CD4-positive, alpha-beta T cell treated with Interleukin-4 for 4 hours (primary cell): Measurements from ENCODE around the gene CMIP.

Experiments
- DNase-seq: peaks from one replicate; pipeline ENCODE4 v3.0.0-alpha.2; 2020

Gene CMIP

DNA sequence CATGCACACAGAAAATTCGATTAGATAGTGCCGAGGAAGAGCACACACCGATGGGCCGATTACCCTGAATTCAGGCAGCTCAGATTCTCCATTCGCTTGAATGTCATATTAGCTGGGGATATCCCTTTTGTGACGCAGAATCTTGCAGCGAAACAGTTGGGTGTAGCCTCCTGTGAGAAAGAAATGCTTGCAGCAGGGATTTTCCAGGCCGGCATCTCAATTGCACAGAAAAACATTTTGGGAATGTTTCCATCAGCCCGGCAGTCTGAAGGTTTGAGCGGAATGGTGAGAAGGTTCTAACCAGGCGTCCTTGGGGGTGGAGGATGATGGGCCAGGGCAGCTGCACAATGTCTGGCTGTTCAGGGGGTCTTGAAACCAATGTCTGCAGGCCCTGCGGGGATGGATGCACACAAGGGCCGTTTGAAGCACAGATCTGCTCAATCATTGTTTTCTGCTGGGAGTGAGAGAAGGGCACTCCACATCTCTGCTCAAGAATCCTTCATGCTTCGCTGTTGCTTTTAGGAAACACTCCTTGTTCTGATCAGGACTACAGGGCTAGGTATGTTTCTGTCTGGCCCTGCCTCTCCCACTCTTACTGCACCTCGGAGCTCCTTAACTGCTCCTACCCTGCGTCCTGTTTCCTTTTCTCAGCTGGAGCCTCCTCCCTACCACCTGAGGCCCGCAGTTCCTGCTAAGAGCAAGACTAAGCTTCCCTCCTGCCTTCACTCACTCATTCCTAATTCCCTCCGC, 94.6 kb downstream of the CMIP start:
- no peak for DNase-seq

DNA sequence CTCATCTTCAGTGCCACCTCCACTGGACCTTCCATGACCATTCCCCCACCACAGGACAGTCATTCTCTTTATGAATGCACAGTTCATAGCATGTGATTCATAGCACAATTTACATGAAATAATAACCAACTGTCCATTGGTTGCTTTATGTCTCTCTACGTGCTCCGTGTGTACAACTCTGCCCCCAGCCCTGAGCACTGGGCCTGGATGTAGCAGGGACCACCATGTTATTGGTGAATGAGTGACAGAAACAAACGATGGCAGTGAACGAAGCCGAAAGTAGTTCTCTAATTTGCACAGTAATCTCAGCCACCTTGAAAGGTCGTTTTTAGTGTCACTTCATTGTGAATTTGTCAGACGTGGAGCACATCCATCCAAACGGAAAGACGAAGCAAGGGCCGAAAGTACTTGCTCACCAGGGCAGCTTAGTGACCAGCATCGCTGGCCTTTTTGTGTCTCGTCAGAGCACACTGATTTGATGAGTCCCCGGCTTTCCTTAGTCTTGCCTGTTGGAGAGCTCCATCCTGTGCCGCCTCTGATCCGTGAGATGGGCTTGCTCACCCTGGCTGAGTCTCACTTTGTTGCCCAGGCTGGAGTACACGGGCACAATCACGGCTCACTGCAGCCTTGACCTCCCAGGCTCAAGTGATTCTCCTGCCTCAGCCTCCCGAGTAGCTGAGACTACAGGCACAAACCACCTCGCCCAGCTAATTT, 95.3 kb downstream of the CMIP start:
- no peak for DNase-seq

DNA sequence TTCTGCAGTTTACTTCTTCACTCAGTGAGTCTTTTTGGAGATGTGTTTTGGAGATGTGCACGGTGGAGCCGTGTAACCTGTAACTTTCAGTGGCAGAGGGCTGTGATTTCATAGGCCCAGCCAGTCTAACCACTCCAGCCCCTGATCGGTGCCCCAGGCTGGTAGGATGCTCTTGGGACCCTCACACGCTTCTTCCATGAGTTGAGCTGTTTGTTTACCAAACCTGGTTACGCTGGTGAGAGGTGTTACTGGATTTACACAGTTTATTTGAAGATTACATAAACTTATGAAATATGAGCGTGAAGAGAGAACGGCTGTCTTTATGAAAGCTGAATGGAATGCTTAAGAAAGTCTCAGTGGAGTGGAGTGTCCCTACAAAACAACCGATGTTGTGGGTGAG, 96.7 kb downstream of the CMIP start:
- no peak for DNase-seq

DNA sequence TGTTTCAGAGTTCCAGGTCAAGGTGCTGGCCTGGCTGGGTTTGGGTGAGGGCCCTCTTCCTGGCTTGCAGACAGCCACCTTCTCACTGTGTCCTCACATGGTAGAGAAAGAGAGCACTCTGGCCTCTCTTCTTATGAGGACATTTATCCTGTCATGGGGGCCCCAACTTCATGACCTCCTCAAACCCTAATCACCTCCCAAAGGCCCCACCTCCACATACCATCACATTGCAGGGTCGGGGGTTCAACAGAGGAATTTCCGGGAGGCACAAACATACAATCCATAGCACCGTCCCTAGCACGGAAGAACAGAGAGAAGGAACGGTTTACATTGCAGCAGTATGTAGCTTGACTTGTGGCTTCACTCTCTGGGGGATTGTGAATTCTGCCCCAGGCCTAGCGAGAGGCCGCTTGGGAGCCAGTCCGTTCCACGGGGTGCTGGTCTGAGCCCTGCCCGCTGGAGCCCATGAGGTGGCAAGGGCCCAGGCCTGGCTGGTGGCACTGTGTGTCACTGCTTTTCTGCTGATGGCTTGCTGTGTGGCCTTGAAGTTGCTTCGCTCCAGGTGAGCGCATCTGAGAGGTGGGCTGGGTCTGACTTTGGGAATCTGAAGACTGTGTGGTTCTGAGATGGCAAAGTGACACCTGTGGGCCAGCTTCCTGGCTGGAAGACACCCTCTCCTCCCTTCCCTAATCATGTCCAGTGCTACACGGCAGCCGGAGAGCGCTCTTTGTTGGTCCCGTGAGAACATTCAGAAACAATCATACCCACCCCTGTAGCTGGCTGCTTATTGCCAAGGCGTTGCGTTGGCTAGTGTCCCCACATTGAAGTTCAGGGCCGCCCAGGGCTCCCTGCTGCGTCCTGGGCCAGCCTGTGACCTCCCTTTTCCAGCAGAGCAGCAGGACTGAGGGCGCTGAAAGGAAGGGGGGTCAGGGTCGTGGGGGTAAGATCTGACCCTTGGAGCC, 98.3 kb downstream of the CMIP start:
- DNase-seq = no peak

DNA sequence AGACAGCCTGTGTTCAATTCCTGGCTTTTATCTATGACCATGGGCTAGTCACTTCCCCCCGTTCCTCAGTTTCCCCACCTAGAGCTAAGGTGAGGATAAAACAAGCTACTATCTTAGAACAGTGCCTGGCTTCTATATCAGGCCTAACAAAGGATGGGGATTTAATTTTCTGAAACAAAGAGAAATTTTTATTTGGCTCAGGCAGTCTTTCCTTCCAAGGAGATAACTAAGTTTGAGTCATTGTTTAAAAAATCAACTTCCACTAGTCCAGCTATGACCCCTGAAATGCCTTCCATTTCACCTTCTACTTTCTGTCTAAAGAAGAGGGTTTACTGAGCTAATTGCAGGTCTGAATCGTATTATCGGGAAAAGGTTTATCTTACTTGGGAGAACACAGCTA, 99.0 kb downstream of the CMIP start:
- no peak for DNase-seq

DNA sequence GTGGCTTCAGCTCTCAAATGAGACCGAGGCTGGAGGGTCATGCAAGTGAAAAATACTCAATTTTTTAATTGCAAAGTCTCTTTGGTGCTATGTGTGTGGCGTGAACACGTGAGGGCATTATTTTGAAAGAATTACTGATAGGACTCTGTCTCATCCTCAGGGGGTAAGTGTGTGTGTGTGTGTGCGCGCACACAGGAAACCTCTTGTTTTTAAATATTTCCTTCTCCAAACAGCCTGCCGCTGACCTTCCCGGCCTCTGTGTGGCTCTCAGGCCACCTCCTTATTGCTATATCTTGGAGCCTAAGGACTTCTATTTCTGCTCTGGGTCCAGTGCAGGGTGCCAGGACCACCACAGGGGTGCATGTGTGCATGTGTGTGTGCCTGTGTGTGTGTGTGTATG, 99.7 kb downstream of the CMIP start:
- no peak for DNase-seq

DNA sequence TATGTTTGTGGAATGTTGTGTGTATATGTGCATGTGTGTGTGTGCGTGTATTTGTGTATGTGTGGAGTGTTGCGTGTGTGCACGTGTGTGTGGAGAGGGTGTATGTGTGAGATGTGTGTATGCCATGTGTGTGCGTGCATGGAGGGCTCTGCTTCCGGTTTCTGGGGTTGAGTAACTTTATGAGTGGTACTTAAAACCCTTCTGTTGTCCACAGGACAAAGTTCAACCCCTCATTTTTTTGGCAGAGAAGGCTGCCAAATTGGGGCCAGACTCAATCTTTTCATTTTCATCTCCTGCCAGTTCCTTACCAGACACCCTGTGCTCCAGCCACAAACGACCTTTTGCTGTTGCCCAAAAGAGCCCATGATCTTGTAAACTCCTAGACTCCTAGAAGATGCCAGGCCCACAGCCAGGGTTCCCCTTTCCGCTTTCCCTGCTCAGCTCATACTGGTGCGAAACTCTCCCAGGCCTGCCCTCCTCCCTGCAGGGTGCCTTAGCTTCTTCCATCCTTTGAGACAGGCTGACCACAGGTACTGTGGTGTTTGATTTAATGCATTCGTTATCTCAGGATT, 100.2 kb downstream of the CMIP start:
- DNase-seq = no peak

DNA sequence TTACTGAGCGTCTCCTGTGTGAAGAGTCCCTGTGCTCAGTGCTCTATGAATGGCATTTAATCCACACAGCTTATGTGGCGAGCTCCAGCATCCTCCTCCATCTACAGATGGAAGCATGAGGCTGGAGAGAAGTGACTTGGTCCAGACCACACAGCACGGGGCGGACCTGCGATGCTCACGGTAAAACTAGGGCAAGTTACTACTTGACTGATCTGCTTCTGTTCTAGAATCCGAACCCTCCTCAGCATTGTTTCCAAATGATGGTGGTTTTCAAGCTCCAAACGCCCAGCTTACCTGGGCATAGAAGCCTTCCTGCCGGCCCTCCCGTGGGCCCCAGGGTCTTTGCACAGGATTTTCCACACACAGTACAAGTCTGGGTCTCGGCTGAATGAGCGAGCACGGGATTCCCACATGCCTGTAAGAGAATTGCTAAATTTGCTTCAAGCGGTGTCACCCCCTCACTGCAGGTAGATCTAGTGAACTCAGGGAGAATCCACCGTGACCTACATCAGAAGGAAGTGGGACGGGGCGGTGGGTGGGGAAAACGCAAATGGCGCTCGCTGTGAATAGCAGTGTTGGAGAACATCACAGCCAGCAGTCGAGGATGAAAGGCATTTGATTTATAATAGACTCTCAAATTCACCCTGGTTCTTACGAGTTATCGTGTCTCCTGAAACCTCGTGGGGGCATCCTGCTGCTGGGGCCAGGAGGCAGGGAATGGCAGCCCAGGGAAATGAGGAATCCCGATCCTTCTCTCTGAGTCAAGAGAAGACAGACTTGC, 101.1 kb downstream of the CMIP start:
- DNase-seq = no peak

DNA sequence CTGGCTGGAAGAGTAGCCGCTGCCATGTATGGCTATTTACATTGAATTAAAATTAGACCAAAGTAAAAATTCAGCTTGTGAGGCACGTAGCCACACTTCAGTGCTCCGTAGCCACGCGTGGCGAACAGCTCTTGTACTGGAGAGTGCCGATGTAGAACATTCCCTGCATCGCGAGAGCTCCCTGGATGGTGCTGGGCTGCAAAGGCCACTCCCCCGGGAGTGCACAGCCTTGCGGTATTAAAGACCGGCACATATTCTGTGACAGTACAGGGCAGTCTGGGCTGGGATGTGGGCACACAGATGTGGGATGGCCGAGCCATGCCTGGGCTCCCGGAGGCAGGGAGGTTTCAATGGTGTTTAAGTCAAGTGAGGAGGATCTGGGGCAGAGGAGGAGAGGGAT, 102.2 kb downstream of the CMIP start:
- DNase-seq = no peak

DNA sequence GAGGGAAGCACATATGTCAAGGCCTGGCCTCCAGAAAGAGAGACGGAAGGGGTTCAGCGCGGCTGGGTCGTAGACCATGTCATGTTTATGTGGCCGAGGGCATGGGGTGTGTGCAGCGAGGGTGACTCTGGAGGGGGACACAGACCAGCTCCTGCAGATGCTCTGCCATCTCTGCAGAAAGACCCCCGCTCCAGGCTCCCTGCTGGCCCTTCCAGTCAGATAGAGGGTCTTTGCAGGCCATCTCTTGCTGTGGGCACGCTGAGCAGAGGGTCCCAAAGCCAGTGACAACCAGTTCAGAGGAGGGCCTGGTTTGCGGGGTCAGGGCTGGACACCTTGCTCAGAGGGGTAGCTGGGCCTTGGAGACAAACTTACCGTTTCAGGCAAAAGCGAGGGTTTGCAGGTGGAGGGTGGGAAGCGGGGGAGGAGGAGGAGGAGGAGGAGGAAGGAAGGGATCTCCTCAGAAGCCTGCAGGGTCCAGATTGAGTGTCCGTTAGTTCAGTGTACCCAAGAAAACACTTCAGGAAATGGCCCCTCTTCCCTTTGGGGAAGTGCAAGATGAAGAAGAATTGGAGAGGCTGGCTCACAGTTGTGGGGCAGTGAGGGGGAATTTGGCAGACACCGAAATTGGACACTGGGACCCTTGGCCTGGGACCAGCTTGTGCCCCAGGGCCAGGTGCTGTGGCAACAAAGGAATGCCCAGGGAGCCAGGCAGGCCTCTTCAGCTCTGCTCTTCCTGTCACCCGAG, 102.8 kb downstream of the CMIP start:
- DNase-seq = no peak

DNA sequence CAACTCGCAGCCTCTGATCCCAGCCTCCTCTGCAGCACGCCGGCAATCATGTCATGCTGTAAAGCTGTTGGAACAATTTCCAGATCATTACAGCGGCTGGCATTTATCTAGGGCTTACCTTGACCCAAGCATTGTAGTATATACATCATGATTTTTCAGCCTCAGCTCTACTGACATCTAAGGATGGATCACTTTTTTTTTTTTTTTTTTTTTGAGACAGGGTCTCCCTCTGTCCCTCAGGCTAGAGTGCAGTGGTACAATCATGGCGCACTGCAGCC, 103.3 kb downstream of the CMIP start:
- DNase-seq = no peak

DNA sequence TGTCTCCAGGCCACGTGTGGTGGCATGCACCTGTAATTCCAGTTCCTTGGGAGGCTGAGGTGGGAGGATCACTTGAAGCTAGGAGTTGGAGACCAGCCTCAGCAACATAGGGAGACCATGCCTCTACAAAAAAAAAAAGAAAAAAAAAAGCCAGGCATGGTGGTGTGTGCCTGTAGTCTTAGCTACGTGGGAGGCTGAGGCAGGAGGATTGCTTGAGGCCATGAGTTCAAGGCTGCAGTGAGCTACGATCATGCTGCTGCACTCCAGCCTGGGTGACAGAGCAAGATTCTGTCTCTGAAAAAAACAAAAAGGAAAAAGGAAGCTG, 103.9 kb downstream of the CMIP start:
- DNase-seq = no peak

DNA sequence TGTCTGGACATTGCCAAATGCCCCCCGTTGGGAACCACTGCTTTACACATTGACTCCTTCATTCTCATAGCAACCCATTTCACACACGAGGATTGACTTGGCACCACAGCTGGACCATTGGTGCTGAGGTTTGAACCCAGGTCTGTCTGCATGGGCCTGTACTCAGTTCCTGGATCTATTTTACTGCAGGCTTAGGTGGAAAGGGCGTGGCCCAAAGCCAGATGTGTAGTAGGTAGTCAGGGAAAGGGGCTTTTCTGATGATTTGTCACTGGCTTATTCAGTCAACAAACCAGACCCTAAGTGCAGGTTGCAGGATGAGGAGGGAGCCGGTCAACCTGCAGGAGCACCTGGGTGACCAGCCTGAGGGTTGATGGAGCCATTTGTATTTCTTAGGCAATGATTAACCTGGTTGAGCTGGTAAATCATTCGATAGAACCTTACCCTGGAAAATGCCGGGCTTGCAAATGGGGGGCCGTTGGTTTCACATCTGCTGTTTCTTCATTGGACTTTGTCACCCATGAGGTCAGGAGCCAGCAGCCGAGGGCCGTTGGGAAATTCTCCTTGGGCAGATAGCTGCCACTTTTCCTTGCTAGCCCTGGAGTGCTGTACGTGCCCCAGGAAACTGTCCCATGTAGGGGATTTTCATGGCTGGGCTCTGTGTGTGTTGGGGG, 104.4 kb downstream of the CMIP start:
- no peak for DNase-seq

DNA sequence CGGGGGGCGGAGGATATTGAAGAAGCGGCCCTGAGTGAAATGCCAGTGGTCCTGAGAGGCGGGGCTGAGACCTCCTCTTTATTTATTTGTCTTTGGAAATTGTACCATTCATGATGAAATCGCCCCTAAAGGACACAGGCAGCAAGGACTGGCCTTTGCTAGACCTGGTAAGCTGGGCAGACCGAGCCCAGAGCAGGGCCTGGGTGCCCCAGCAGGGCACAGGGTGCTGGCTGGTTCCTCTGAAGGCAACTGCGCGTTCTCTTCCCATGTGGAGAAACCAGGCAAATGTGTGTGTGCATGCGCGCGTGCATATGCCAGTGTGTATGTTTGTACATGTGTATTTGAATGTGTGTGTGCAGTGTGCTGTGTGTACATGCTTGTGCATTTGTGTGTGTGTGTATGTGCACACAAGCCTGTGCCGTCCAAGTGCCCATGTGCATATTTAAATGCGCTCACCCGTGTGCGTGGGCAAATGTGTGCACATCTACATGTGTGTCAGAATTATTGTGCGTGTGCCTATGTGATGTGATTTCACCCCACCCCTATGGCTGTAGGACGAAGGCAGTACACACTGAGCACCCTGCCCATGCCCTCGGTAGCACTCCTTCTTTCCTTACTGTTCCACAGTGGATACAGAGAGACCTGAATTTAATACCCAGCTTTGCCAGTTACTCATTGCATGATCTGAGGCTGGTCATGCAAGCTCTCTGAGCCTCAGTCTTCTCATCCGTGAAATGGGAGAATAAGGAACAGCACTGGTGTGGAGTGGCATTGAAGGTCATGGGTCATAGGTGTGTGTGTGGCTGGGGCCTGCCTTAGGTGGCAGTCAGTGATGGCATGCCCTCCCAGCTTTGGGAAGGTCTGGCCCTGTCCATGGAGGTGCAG, 105.2 kb downstream of the CMIP start:
- no peak for DNase-seq

DNA sequence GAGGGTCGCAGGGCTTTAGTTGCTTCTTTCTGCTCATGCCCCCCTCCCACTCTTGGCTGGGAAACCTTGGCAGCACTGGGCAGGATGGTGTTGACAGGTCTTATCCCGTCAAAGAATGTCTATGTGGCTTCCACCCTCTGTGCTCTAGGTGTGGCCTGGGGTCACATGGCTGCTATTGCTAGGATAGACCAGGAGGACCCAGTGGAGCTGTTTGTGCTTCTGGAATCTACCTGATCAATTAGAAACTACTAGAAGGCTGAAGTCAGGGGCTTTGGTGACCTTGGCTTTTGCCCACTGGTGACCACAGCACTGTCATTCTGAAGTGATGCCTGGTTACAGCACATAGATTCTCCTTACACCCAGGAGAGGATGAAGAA, 105.8 kb downstream of the CMIP start:
- DNase-seq = no peak

DNA sequence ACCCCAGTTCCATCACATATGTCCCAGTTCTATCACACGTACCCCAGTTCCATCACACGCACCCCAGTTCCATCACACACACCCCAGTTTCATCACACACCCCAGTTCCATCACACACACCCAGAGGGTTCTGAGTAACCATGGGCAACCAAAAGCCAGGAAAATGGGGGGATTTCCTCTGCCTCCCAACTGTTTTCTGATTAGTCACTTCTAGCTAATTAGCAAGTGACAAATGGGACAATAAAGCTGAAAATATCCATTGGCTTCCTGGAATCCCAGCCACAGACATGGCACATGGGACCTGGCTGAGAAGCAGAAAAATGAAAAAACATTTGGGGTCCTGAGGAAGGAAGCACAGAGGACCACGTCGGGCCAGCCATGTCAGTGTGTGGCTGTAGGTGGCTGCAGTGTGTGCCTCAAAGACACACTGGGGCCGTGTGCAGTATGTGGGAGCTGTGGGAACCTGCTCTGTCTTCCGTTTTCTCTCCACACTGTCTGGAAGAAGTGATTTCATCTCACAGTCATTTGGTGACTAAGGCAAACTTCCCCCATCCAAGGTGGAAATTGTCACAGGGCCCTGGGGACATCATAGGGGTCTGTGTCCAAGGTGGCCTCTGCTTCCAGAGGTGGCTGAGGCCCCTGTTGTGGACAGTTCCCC, 106.7 kb downstream of the CMIP start:
- DNase-seq = no peak

DNA sequence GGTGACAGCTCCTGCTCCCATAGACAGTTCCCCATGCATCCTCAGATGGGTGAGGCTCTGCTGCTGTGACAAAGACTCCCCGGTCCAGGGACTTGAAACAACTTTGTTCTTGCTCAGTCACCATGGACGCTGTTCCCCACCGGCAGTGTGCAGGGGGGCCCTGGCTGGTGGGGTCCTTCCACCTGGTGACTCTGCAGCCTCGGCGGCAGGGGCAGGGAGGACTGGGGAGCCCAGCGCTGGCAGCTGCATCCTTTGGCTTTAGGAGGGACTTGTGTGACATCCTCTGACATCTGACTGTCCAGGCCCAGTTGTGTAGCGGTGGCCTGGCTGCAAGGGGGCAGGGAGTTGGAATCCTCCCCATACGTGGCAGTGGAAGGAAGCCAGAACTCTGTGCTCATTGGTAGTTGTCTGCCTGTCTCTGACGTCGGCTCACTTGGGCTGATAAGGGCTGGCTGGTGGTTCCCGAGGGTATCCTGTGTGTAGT, 107.3 kb downstream of the CMIP start:
- no peak for DNase-seq

DNA sequence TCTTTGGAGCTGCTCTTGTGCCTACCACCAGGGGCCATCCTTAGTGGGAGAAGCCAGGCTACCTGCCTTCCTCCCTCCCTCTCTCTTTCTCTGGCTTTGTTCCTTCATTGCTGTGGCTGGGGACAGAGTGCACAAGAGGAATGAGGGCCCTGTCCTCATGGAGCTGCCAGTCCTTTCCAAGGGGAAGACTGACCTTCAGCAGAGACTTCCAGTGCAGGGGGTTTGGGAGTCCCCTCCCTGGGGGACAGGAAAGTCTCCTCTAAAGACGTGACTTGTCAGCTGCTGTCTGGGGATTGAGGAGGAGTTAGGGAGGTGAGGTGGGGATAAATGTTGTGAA, 108.1 kb downstream of the CMIP start:
- no peak for DNase-seq

DNA sequence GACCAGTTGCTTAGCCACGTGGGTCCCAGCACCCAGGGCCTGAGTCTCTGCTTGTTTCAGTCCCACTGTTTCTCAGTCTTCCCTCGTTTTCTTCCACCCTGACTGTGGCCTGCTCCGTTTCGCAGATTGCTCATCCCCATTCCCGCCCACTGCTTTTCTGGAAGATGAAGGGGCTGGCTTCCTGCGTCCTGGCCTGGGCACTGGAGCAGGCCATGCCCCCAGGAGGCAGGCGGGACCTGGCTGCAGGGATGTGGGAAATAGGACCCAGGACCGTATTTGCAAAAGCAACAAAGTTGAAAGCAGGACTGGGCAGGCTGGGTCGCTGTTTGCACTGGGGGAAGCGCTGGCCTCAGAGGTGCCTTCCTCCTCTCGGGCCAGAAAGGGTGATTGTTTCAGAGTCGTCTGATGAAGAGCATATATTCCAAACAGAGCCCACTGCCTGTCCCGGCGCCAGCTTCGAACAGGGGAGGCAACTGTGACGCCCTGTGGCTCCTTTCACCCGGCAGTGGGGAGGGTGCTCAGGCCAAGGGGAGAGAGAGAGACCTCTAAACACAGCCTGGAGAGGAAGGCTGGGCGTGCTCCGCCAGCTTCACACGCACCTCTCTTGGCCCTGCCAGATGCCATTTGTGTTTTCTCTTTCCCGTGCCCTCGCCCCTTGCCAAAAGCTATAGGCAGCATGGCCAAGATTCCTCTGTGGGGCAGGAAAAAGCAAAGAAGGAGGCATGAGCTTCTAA, 108.6 kb downstream of the CMIP start:
- no peak for DNase-seq
